GM23338 (cell line): ENCODE measurements around the gene FNDC4.

Source experiments
- CREB1 ChIP-seq: fragments of 250-450 bp; sonication (Bioruptor Pico); IDR thresholded peaks from 2 replicates; pipeline ENCODE4 v1.5.0; 2020; ENCODE audit warnings: low read depth, mild to moderate bottlenecking, moderate library complexity
- EZH2 ChIP-seq: fragments of 200-600 bp; sonication (generic); IDR thresholded peaks from one replicate; pipeline ENCODE4 v1.8.0; 2017; ENCODE audit warnings: antibody characterized with exemption, mild to moderate bottlenecking, low read depth; ENCODE audit not compliant: unreplicated experiment
- EZH2phosphoT487 ChIP-seq: fragments of 200-600 bp; sonication (generic); IDR thresholded peaks from one replicate; pipeline ENCODE4 v1.8.1; 2018; ENCODE audit warnings: antibody characterized with exemption; ENCODE audit not compliant: unreplicated experiment
- JUNB ChIP-seq: IDR thresholded peaks from one replicate; pipeline ENCODE4 v1.6.1; 2016; ENCODE audit warnings: antibody characterized with exemption; ENCODE audit not compliant: unreplicated experiment
- NANOG ChIP-seq: IDR thresholded peaks from 2 replicates; pipeline ENCODE4 v1.6.1; 2016; ENCODE audit warnings: antibody characterized with exemption, borderline replicate concordance
- POLR2AphosphoS5 ChIP-seq: IDR thresholded peaks from 2 replicates; pipeline ENCODE4 v1.6.1; 2016; ENCODE audit warnings: antibody characterized with exemption, low read depth
- STAT1 ChIP-seq: IDR thresholded peaks from one replicate; pipeline ENCODE4 v1.6.1; 2016; ENCODE audit warnings: antibody characterized with exemption; ENCODE audit not compliant: unreplicated experiment
- ZNF114 ChIP-seq: fragments of 250-450 bp; sonication (Bioruptor Pico); IDR thresholded peaks from 2 replicates; pipeline ENCODE4 v1.5.0; 2020; ENCODE audit warnings: mild to moderate bottlenecking, moderate library complexity
- ZNF331 ChIP-seq: fragments of 250-450 bp; sonication (Bioruptor Pico); IDR thresholded peaks from 2 replicates; pipeline ENCODE4 v1.5.0; 2020; ENCODE audit warnings: low read depth, mild to moderate bottlenecking, moderate library complexity
- TF ChIP-seq, protein P1 (sequence below), 2 experiments: fragments of 200-600 bp in 1 of 2; sonication (generic) in 1 of 2; conservative IDR thresholded peaks; 2 replicates each; pipeline versions ENCODE4 v1.5.1 to v1.6.1; 2016 to 2017; ENCODE audit warnings: antibody characterized with exemption in 2 of 2, low read depth in 2 of 2, mild to moderate bottlenecking in 2 of 2, moderate library complexity in 1 of 2
- TF ChIP-seq, protein P2 (sequence below): IDR thresholded peaks from one replicate; pipeline ENCODE4 v1.6.1; 2018; ENCODE audit warnings: antibody characterized with exemption; ENCODE audit not compliant: unreplicated experiment
- TF ChIP-seq, protein P3 (sequence below): IDR thresholded peaks from 2 replicates; pipeline ENCODE4 v1.6.1; 2016; ENCODE audit warnings: antibody characterized with exemption
- TF ChIP-seq, protein P4 (sequence below): fragments of 250-450 bp; sonication (Bioruptor Pico); IDR thresholded peaks from 2 replicates; pipeline ENCODE4 v1.5.0; 2020; ENCODE audit warnings: mild to moderate bottlenecking, moderate library complexity

DNA sequence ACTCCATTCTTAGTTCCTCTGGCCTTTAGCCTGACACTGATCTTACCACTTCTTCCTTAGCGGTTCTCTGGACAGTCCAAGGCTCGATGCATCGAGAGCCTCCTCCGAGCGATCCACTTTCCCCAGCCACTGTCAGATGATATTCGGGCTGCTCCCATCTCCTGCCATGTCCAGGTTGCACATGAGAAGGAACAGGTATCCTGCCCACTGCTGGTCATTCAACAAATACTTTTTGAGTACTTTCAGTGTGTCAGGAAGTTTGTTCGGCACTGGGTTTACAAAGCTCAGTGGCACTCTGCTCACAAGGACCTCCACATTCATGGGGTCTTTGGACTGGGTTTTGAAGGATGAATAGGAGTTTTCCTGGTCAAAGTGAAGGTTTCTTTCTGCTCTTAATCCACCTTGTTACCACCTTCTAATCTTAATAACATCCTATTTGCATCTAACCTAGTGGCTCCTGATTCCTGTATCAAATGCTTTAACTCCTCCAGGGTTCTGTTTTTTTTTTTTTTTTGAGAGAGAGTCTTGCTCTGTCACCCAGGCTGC lies 27.5 kb upstream of the FNDC4 start:
- TF ChIP-seq, protein P1, sequence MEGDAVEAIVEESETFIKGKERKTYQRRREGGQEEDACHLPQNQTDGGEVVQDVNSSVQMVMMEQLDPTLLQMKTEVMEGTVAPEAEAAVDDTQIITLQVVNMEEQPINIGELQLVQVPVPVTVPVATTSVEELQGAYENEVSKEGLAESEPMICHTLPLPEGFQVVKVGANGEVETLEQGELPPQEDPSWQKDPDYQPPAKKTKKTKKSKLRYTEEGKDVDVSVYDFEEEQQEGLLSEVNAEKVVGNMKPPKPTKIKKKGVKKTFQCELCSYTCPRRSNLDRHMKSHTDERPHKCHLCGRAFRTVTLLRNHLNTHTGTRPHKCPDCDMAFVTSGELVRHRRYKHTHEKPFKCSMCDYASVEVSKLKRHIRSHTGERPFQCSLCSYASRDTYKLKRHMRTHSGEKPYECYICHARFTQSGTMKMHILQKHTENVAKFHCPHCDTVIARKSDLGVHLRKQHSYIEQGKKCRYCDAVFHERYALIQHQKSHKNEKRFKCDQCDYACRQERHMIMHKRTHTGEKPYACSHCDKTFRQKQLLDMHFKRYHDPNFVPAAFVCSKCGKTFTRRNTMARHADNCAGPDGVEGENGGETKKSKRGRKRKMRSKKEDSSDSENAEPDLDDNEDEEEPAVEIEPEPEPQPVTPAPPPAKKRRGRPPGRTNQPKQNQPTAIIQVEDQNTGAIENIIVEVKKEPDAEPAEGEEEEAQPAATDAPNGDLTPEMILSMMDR (conservative IDR thresholded peaks at IDR 0.05; ENCODE audit: low read depth in 2 of 2): peak; percentile 13; a peak in 1 of 4 replicates
- TF ChIP-seq EZH2 (no peak), ZNF114 (no peak), POLR2AphosphoS5 (no peak), EZH2phosphoT487 (no peak), STAT1 (no peak), JUNB (no peak), CREB1 (CRISPR knock-in tag) (no peak), NANOG (no peak), ZNF331 (CRISPR knock-in tag) (no peak)
- TF ChIP-seq, protein P2, sequence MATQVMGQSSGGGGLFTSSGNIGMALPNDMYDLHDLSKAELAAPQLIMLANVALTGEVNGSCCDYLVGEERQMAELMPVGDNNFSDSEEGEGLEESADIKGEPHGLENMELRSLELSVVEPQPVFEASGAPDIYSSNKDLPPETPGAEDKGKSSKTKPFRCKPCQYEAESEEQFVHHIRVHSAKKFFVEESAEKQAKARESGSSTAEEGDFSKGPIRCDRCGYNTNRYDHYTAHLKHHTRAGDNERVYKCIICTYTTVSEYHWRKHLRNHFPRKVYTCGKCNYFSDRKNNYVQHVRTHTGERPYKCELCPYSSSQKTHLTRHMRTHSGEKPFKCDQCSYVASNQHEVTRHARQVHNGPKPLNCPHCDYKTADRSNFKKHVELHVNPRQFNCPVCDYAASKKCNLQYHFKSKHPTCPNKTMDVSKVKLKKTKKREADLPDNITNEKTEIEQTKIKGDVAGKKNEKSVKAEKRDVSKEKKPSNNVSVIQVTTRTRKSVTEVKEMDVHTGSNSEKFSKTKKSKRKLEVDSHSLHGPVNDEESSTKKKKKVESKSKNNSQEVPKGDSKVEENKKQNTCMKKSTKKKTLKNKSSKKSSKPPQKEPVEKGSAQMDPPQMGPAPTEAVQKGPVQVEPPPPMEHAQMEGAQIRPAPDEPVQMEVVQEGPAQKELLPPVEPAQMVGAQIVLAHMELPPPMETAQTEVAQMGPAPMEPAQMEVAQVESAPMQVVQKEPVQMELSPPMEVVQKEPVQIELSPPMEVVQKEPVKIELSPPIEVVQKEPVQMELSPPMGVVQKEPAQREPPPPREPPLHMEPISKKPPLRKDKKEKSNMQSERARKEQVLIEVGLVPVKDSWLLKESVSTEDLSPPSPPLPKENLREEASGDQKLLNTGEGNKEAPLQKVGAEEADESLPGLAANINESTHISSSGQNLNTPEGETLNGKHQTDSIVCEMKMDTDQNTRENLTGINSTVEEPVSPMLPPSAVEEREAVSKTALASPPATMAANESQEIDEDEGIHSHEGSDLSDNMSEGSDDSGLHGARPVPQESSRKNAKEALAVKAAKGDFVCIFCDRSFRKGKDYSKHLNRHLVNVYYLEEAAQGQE: no peak
- TF ChIP-seq, protein P3, sequence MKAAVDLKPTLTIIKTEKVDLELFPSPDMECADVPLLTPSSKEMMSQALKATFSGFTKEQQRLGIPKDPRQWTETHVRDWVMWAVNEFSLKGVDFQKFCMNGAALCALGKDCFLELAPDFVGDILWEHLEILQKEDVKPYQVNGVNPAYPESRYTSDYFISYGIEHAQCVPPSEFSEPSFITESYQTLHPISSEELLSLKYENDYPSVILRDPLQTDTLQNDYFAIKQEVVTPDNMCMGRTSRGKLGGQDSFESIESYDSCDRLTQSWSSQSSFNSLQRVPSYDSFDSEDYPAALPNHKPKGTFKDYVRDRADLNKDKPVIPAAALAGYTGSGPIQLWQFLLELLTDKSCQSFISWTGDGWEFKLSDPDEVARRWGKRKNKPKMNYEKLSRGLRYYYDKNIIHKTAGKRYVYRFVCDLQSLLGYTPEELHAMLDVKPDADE: no peak
- TF ChIP-seq, protein P4, sequence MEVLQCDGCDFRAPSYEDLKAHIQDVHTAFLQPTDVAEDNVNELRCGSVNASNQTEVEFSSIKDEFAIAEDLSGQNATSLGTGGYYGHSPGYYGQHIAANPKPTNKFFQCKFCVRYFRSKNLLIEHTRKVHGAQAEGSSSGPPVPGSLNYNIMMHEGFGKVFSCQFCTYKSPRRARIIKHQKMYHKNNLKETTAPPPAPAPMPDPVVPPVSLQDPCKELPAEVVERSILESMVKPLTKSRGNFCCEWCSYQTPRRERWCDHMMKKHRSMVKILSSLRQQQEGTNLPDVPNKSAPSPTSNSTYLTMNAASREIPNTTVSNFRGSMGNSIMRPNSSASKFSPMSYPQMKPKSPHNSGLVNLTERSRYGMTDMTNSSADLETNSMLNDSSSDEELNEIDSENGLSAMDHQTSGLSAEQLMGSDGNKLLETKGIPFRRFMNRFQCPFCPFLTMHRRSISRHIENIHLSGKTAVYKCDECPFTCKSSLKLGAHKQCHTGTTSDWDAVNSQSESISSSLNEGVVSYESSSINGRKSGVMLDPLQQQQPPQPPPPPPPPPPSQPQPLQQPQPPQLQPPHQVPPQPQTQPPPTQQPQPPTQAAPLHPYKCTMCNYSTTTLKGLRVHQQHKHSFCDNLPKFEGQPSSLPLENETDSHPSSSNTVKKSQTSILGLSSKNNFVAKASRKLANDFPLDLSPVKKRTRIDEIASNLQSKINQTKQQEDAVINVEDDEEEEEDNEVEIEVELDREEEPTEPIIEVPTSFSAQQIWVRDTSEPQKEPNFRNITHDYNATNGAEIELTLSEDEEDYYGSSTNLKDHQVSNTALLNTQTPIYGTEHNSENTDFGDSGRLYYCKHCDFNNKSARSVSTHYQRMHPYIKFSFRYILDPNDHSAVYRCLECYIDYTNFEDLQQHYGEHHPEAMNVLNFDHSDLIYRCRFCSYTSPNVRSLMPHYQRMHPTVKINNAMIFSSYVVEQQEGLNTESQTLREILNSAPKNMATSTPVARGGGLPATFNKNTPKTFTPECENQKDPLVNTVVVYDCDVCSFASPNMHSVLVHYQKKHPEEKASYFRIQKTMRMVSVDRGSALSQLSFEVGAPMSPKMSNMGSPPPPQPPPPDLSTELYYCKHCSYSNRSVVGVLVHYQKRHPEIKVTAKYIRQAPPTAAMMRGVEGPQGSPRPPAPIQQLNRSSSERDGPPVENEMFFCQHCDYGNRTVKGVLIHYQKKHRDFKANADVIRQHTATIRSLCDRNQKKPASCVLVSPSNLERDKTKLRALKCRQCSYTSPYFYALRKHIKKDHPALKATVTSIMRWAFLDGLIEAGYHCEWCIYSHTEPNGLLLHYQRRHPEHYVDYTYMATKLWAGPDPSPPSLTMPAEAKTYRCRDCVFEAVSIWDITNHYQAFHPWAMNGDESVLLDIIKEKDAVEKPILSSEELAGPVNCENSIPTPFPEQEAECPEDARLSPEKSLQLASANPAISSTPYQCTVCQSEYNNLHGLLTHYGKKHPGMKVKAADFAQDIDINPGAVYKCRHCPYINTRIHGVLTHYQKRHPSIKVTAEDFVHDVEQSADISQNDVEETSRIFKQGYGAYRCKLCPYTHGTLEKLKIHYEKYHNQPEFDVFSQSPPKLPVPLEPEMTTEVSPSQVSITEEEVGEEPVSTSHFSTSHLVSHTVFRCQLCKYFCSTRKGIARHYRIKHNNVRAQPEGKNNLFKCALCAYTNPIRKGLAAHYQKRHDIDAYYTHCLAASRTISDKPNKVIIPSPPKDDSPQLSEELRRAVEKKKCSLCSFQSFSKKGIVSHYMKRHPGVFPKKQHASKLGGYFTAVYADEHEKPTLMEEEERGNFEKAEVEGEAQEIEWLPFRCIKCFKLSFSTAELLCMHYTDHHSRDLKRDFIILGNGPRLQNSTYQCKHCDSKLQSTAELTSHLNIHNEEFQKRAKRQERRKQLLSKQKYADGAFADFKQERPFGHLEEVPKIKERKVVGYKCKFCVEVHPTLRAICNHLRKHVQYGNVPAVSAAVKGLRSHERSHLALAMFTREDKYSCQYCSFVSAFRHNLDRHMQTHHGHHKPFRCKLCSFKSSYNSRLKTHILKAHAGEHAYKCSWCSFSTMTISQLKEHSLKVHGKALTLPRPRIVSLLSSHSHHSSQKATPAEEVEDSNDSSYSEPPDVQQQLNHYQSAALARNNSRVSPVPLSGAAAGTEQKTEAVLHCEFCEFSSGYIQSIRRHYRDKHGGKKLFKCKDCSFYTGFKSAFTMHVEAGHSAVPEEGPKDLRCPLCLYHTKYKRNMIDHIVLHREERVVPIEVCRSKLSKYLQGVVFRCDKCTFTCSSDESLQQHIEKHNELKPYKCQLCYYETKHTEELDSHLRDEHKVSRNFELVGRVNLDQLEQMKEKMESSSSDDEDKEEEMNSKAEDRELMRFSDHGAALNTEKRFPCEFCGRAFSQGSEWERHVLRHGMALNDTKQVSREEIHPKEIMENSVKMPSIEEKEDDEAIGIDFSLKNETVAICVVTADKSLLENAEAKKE (CRISPR knock-in tag): no peak
